Endothelial cell of umbilical vein (primary cell): ENCODE data around the gene GSE1. TPM values are rescaled to one million over a fixed set of nuclear protein-coding genes. Genes with fewer than 3 reads are reported as not detected.

Source experiments
- BruUV-seq: library from RNA; stranded (reverse); fragments of 400-500 nt; replicated peaks from 2 replicates; lab custom pipeline; 2021; lab: Mats Ljungman, UMichigan
- CTCF ChIA-PET: fragments of 300-600, 350-600 bp; sonication (Branson Sonifier 250); formaldehyde crosslinking; loops from one replicate; lab custom pipeline; 2021; ENCODE audit warnings: antibody characterized with exemption, inconsistent platforms; lab: Charles Lee
- POLR2A ChIA-PET: fragments of 300-600, 350-600 bp; sonication (Branson Sonifier 250); formaldehyde crosslinking; loops from one replicate; lab custom pipeline; 2021; ENCODE audit warnings: antibody characterized with exemption, inconsistent platforms; lab: Charles Lee
- DNase-seq: peaks from one replicate; pipeline ENCODE4 v3.0.0-alpha.2; 2011; ENCODE audit warnings: low read depth, low spot score
- FAIRE-seq: peaks from 2 replicates; lab custom pipeline; 2011; peaks lifted over from hg19 to GRCh38; lab: Jason Lieb, UNC
- H2AFZ ChIP-seq: 2 replicates; pipeline ENCODE4 v1.6.0; 2012; ENCODE audit warnings: low read depth, low read length, control low read depth, inconsistent platforms
- H3K27ac ChIP-seq: 2 replicates; pipeline ENCODE4 v1.5.1; 2011; ENCODE audit warnings: low read depth, mild to moderate bottlenecking, control low read depth, low read length, moderate library complexity; ENCODE audit not compliant: insufficient read depth
- H3K27me3 ChIP-seq, 2 experiments: 2 replicates each; pipeline versions ENCODE4 v1.6.0 to v1.6.1; 2011; ENCODE audit warnings: low read length in 2 of 2, mixed read lengths in 1 of 2; ENCODE audit not compliant: control insufficient read depth in 2 of 2, insufficient read depth in 2 of 2
- H3K36me3 ChIP-seq, 2 experiments: 2 replicates in 1 of 2; 3 replicates in 1 of 2; pipeline ENCODE4 v1.5.1; 2011; ENCODE audit warnings: low read length in 2 of 2, mild to moderate bottlenecking in 1 of 2, moderate library complexity in 1 of 2; ENCODE audit not compliant: control insufficient read depth in 2 of 2, insufficient read depth in 2 of 2; ENCODE audit errors: extremely low read depth in 1 of 2
- H3K4me1 ChIP-seq: 3 replicates; pipeline ENCODE4 v1.5.1; 2011; ENCODE audit warnings: mild to moderate bottlenecking, low read length; ENCODE audit not compliant: control insufficient read depth, insufficient read depth; ENCODE audit errors: extremely low read depth
- H3K4me2 ChIP-seq: 2 replicates; pipeline ENCODE4 v1.6.1; 2011; ENCODE audit warnings: low read length, control low read depth, mixed read lengths; ENCODE audit not compliant: insufficient read depth
- H3K4me3 ChIP-seq, 3 experiments: fragments of 200-600 bp in 1 of 3; sonication (generic), shearing (Covaris generic) in 1 of 3; replicated peaks in 1 of 3; 2 replicates each; pipeline ENCODE4 v1.5.1; 2011 to 2016; ENCODE audit warnings: control low read depth in 3 of 3, low read length in 3 of 3, mild to moderate bottlenecking in 2 of 3, inconsistent platforms in 1 of 3, low read depth in 1 of 3, moderate library complexity in 1 of 3; ENCODE audit not compliant: insufficient read depth in 1 of 3
- H3K79me2 ChIP-seq: 2 replicates; pipeline ENCODE4 v1.6.0; 2012; ENCODE audit warnings: low read length, inconsistent platforms; ENCODE audit not compliant: control insufficient read depth, insufficient read depth
- H3K9ac ChIP-seq: replicated peaks from 2 replicates; pipeline ENCODE3; 2011; ENCODE audit warnings: low read length, control low read depth; ENCODE audit not compliant: insufficient read depth; ENCODE audit errors: extremely low read depth
- H3K9me1 ChIP-seq: replicated peaks from 3 replicates; pipeline ENCODE4 v1.6.0; 2011; ENCODE audit warnings: mild to moderate bottlenecking, low read length; ENCODE audit not compliant: control insufficient read depth, insufficient read depth; ENCODE audit errors: extremely low read depth
- H3K9me3 ChIP-seq: replicated peaks from 2 replicates; pipeline ENCODE4 v1.5.1; 2012; ENCODE audit warnings: low read length, inconsistent platforms; ENCODE audit not compliant: control insufficient read depth, insufficient read depth
- H4K20me1 ChIP-seq: replicated peaks from 2 replicates; pipeline ENCODE3; 2011; ENCODE audit warnings: mild to moderate bottlenecking, low read length; ENCODE audit not compliant: control insufficient read depth, insufficient read depth; ENCODE audit errors: extremely low read depth
- EZH2 ChIP-seq: IDR thresholded peaks from 2 replicates; pipeline ENCODE4 v1.6.1; 2012; ENCODE audit warnings: borderline replicate concordance, low read depth, mild to moderate bottlenecking, moderate library complexity, low read length, inconsistent platforms; ENCODE audit not compliant: severe bottlenecking
- FOS ChIP-seq: IDR thresholded peaks from 2 replicates; pipeline ENCODE4 v1.6.1; 2011; ENCODE audit warnings: mild to moderate bottlenecking, low read length, moderate library complexity, borderline replicate concordance; ENCODE audit not compliant: insufficient read depth
- GATA2 ChIP-seq: IDR thresholded peaks from 2 replicates; pipeline ENCODE4 v1.7.0; 2011; ENCODE audit warnings: low read depth, mild to moderate bottlenecking, moderate library complexity, mixed read lengths, low read length; ENCODE audit not compliant: insufficient read length, insufficient read depth
- JUN ChIP-seq: IDR thresholded peaks from 2 replicates; pipeline ENCODE4 v1.6.1; 2011; ENCODE audit warnings: borderline replicate concordance, low read depth; ENCODE audit not compliant: insufficient read length, insufficient read depth
- MYC ChIP-seq: IDR thresholded peaks from one replicate; pipeline ENCODE4 v1.6.1; 2011; ENCODE audit warnings: mild to moderate bottlenecking, low read depth, low read length
- POLR2A ChIP-seq: IDR thresholded peaks from 2 replicates; pipeline ENCODE4 v1.6.1; 2012; ENCODE audit warnings: low read depth, mild to moderate bottlenecking, control low read depth, low read length
- POLR2AphosphoS5 ChIP-seq: IDR thresholded peaks from 2 replicates; pipeline ENCODE4 v1.6.1; 2012; ENCODE audit warnings: low read depth, mild to moderate bottlenecking, control low read depth, low read length, moderate library complexity; ENCODE audit not compliant: insufficient read depth
- dilution Hi-C: fragments of 300-500 bp; cut with MboI; formaldehyde crosslinking; loops from one replicate; pipeline ENCODE4 v1.15.0; 2019; ENCODE audit warnings: low sequenced_read_pairs; ENCODE audit not compliant: extremely low pct_ligation_motif_present
- intact Hi-C: fragments of 100-400 bp; cut with micrococcal nuclease; formaldehyde crosslinking; loops from one replicate; pipeline ENCODE4 v1.10.0; 2022
- polyA plus RNA-seq, 4 experiments: library from polyadenylated mRNA; depleted of rRNA in 3 of 4; stranded (reverse) in 3 of 4; unstranded in 1 of 4; fragments of >200 nt; gene quantifications; 2 replicates each; pipeline versions ENCODE4 v1.2.1 to v1.2.3, GENCODE V29; 2011 to 2012; ENCODE audit warnings: missing spikeins in 1 of 4
- total RNA-seq: library from RNA; stranded (reverse); gene quantifications from 2 replicates; pipeline ENCODE4 v1.2.3, GENCODE V29; 2021
- TF ChIP-seq, protein P1 (sequence below): IDR thresholded peaks from 2 replicates; pipeline ENCODE4 v1.6.1; 2011; ENCODE audit not compliant: insufficient read depth, insufficient read length
- TF ChIP-seq, protein P2 (sequence below), 2 donors: IDR thresholded peaks; 1 replicate in 1 of 2; 2 replicates in 1 of 2; pipeline ENCODE4 v1.5.1; 2011; ENCODE audit warnings: low read length in 2 of 2, mild to moderate bottlenecking in 2 of 2, moderate library complexity in 2 of 2, control low read depth in 1 of 2, inconsistent platforms in 1 of 2, low read depth in 1 of 2; ENCODE audit not compliant: insufficient read depth in 1 of 2; ENCODE audit errors: extremely low read depth in 1 of 2

The GSE1 gene
- total and polyA plus RNA-seq, 2 donors (not counting 3 experiments of a cell fraction or from before 2014, with no cell fraction given): 4.2 to 18.3 TPM

DNA sequence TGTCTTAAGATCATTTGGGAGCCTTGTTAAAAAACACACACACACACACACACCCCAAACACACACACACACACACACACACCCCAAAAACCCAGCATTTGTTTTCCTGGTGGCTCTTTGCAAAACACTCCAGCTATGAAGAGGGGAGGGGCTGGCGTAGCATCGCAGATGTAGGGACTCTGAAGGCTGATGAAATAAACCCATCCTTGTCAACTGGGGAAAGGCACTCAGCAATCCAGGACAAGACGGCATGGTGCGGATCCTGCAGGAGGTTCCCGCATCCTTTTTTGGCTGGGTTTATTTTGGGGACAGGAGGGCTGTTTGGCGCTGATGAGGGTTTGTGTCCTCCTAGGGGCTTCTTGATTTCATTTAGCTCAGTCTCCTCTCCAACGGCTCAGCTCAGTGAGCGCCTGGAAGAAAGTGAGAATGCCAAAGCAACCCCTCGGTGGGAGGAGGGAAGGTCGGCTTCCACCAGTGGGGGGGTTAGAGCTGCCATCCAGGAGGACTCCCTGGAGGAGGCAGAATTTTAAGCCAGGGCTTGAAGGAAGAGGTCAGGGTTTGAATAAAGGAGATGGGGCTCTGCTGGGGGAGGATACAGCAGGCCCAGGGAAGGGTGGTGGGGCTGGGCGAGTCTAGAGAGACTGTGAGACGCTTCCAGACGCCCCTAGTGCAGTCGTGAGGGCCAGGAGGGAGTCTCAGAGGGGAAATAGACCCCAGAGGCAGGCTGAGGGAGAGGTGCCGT is 12.4 kb upstream of the GSE1 start:
- TF ChIP-seq MYC (no peak), EZH2 (no peak), JUN (no peak), POLR2AphosphoS5 (no peak)
- TF ChIP-seq, protein P1, sequence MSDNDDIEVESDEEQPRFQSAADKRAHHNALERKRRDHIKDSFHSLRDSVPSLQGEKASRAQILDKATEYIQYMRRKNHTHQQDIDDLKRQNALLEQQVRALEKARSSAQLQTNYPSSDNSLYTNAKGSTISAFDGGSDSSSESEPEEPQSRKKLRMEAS: no peak
- no peaks in the 10 kb centered on the region for H3K9me1 ChIP-seq
- dilution Hi-C loops: no loop called here
- no peaks in the 10 kb centered on the region for H3K4me1 ChIP-seq
- intact Hi-C loops: no loop called here
- DNase-seq (no peak), FAIRE-seq (no peak)
- ChIA-PET CTCF (interaction anchor here (1.1 kb wide), 1 partner anchor 9 kb away, joined by 3 read pairs; no protein-coding TSS in a partner anchor), POLR2A (no interaction called here)
- no peak overlapping the region for H2AFZ ChIP-seq
- H3K27ac ChIP-seq: no peak overlapping the region
- H3K27me3 ChIP-seq: no peaks in the 10 kb centered on the region
- no peak overlapping the region for H3K9ac ChIP-seq
- H3K4me2 ChIP-seq: no peak overlapping the region
- H3K4me3 ChIP-seq: no peak overlapping the region
- H4K20me1 ChIP-seq: no peaks in the 10 kb centered on the region
- H3K79me2 ChIP-seq: no peaks in the 10 kb centered on the region
- BruUV-seq: no TSS peak
- H3K36me3 ChIP-seq: no peaks in the 10 kb centered on the region
- no peaks in the 10 kb centered on the region for H3K9me3 ChIP-seq

DNA sequence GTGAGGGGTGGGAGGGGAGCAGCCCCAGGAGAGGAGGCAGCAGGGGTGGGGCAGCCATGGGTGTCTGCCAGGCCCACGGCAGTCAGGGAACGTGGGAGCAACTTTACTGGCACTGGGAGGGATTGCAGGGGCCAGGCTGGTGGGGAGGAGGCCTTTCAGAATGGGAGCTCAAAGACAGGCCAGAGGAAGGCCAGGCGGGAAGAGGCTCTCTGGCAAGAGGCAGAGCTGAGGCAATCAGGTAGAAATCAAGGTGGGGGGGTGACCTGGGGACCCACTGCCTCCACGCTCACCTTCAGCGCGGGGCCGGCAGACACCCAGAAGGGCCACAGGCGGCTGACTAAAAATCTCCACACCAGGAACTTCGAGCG is 11.9 kb upstream of the GSE1 start:
- H3K4me1 ChIP-seq: no peaks in the 10 kb centered on the region
- no peaks in the 10 kb centered on the region for H3K27me3 ChIP-seq
- TF ChIP-seq JUN (no peak), EZH2 (no peak), POLR2A (no peak), FOS (no peak), GATA2 (no peak), POLR2AphosphoS5 (no peak), MYC (no peak)
- TF ChIP-seq, protein P1: no peak
- TF ChIP-seq, protein P2, sequence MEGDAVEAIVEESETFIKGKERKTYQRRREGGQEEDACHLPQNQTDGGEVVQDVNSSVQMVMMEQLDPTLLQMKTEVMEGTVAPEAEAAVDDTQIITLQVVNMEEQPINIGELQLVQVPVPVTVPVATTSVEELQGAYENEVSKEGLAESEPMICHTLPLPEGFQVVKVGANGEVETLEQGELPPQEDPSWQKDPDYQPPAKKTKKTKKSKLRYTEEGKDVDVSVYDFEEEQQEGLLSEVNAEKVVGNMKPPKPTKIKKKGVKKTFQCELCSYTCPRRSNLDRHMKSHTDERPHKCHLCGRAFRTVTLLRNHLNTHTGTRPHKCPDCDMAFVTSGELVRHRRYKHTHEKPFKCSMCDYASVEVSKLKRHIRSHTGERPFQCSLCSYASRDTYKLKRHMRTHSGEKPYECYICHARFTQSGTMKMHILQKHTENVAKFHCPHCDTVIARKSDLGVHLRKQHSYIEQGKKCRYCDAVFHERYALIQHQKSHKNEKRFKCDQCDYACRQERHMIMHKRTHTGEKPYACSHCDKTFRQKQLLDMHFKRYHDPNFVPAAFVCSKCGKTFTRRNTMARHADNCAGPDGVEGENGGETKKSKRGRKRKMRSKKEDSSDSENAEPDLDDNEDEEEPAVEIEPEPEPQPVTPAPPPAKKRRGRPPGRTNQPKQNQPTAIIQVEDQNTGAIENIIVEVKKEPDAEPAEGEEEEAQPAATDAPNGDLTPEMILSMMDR (IDR thresholded peaks at IDR 0.05; ENCODE audit: extremely low read depth in 1 of 2, insufficient read depth in 1 of 2, low read depth in 1 of 2, low read length in 2 of 2): no peak
- no peak overlapping the region for H2AFZ ChIP-seq
- CTCF ChIA-PET: interaction anchor here (1.0 to 1.1 kb wide), 2 partner anchors 9 to 15 kb away, joined by 3 read pairs; no protein-coding TSS in a partner anchor
- dilution Hi-C loops: no loop called here
- H3K36me3 ChIP-seq: no peaks in the 10 kb centered on the region
- no peak overlapping the region for H3K9ac ChIP-seq
- BruUV-seq: no TSS peak
- no peak overlapping the region for H3K4me3 ChIP-seq
- no peaks in the 10 kb centered on the region for H4K20me1 ChIP-seq
- no peak overlapping the region for H3K27ac ChIP-seq
- no peak overlapping the region for H3K4me2 ChIP-seq
- intact Hi-C loops: no loop called here
- H3K9me1 ChIP-seq: no peaks in the 10 kb centered on the region
- POLR2A ChIA-PET: no interaction called here
- H3K9me3 ChIP-seq: no peaks in the 10 kb centered on the region
- H3K79me2 ChIP-seq: no peaks in the 10 kb centered on the region
- FAIRE-seq: no peak
- DNase-seq: no peak
